Measurements from ENCODE around the gene OR52A5.

The OR52A5 gene

DNA sequence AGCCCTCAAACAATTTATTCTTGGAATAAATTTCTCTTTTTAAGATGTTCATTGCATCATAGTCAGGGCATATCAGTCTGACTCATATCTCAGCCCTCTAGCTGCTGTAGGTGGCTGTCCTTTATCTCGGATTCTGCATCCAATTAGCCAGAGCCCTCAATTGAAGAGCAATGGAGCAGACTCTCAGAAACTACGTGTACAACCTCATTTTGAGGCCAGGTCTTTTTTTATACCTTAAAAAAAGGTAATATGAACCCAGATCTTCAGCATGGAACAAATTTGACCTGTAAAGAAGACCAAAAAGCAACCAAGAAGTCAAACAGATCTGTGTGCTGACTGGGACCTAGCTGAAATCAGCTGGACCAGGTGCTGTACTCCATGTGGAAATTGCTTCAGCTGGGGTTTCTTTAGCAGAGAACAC lies 8.7 kb downstream of the OR52A5 start:
- TF ChIP-seq CTCF (IDR thresholded peaks at IDR 0.05; ENCODE audit: control insufficient read depth, extremely low read depth, insufficient read depth) = no peak
- DNase-seq (ENCODE audit: low read depth) = no peak
- no peak overlapping the region for H3K4me3 ChIP-seq (ENCODE audit: low read depth, low read length)

DNA sequence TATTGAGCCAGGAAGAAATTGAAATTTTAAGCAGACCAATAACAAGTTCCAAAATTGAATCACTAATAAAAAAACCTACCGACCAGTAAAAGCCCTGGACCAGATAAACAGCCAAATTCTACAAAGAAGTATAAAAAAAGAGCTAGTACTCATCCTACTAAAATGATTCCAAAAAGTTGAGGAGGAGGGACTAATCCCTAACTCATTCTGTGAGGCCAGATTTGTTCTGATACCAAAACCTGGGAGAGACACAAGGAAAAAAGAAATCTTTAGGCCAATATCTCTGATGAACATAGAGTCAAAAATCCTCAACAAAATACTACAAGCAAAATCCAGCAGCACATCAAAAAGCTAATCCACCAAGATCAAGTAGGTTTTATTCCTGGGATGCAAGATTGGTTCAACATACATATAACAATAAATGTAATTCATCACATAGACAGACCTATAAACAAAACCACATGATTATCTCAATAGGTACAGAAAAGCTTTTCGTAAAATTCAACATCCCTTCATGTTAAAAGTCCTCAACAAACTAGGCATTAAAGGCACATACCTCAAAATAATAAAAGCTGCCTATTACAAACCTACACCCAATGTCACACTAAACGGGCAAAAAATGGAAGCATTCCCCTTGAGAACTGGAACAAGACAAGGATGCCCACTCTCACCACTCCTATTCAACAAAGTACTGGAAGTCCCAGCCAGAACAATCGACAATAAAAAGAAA lies 13.1 kb downstream of the OR52A5 start:
- no peak overlapping the region for H3K4me3 ChIP-seq (ENCODE audit: low read depth, low read length)
- TF ChIP-seq CTCF (IDR thresholded peaks at IDR 0.05; ENCODE audit: control insufficient read depth, extremely low read depth, insufficient read depth) = no peak
- no peak for DNase-seq (ENCODE audit: low read depth)

GRCh38 chr11:5123802-5124521 lies 14.2 kb downstream of the OR52A5 start:
- TF ChIP-seq CTCF (IDR thresholded peaks at IDR 0.05; ENCODE audit: control insufficient read depth, extremely low read depth, insufficient read depth) = peak; percentile 80
- DNase-seq (ENCODE audit: low read depth) = peak; percentile 27
- no peak overlapping the region for H3K4me3 ChIP-seq (ENCODE audit: low read depth, low read length)

DNA sequence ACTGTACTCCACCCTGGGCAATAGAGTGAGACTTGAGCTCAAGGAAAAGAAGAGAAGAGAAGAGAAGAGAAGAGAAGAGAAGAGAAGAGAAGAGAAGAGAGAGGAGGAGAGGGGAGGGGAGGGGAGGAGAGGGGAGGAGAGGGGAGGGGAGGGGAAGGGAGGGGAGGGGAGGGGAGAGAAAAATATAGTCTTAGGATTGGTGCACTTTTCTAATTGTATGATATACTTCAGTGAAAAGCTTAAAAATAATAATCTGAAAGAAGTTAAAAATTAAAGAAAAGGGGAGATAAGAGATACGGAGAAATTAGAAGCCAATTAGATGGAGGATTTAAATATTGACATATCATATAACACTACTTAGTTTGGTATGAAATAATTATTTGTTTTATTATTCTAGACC lies 19.3 kb downstream of the OR52A5 start:
- H3K4me3 ChIP-seq (ENCODE audit: low read depth, low read length) = no peak overlapping the region
- no peak for DNase-seq (ENCODE audit: low read depth)
- TF ChIP-seq CTCF (IDR thresholded peaks at IDR 0.05; ENCODE audit: control insufficient read depth, extremely low read depth, insufficient read depth) = no peak

DNA sequence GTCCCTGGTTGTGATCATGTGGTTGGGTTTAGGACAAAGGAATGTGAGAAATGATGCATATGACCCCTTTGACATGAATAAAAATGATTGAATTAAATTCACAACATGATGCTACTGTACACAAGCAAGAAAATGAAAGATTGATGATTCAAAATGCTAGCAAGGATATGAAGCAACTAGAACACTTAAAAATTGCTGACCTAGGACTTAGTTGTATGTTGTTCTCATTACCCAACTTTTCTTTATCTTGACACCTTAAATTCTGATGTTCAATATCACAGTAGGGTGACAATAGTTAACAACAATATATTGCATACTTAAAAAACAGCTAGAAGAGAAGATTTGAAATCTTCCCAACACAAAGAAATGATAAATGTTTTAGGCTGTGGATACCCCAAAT lies 20.6 kb downstream of the OR52A5 start:
- DNase-seq (ENCODE audit: low read depth) = no peak
- TF ChIP-seq CTCF (IDR thresholded peaks at IDR 0.05; ENCODE audit: control insufficient read depth, extremely low read depth, insufficient read depth) = no peak
- no peak overlapping the region for H3K4me3 ChIP-seq (ENCODE audit: low read depth, low read length)

DNA sequence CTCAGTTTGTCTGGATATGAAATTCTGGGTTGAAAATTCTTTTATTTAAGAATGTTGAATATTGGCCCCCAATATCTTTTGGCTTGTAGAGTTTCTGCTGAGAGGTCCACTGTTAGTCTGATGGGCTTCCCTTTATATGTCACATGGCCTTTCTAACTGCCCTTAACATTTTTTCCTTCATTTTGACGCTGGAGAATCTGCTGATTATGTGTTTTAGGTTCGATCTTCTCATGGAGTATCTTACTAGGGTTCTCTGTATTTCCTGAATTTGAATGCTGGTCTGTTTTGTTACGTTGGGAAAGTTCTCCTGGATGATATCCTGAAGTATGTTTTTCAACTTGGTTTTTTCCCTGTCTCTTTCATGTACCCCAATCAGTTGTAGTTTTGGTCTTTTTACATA lies 22.8 kb downstream of the OR52A5 start:
- no peak for TF ChIP-seq CTCF (IDR thresholded peaks at IDR 0.05; ENCODE audit: control insufficient read depth, extremely low read depth, insufficient read depth)
- no peak for DNase-seq (ENCODE audit: low read depth)
- no peak overlapping the region for H3K4me3 ChIP-seq (ENCODE audit: low read depth, low read length)

Measured in LNCaP clone FGC (cell line).